GM21619 (cell line): ENCODE results near the gene NBPF1.
"Not testable (repeated sequence)": the region's sequence is repeated elsewhere in the genome, so short reads cannot be mapped to it uniquely, and the experiment has no call there.

Source experiments
- ATAC-seq: cut with Tn5 transposase; IDR thresholded peaks from one replicate; pipeline ENCODE4 v1.9.1; 2021; ENCODE audit not compliant: unreplicated experiment

Gene NBPF1

GRCh38 chr1:16613185-16614147 lies at the start of gene NBPF1:
NBPF1 (minus strand) TSS chr1:16613564.
- ATAC-seq, result peak; percentile 80

- ATAC-seq, result not testable (repeated sequence)
Observed at GRCh38 chr1:16658234-16658633, 44.9 kb upstream of the NBPF1 start.

GRCh38 chr1:16656981-16657683 lies 43.8 kb upstream of the NBPF1 start:
- ATAC-seq, result not testable (repeated sequence)

GRCh38 chr1:16656574-16656973 lies 43.2 kb upstream of the NBPF1 start:
- not testable (repeated sequence) for ATAC-seq

- not testable (repeated sequence) for ATAC-seq
Observed at GRCh38 chr1:16651560-16651959, 38.2 kb upstream of the NBPF1 start.

GRCh38 chr1:16649960-16650359 lies 36.6 kb upstream of the NBPF1 start:
- not testable (repeated sequence) for ATAC-seq

GRCh38 chr1:16649390-16649789 lies 36.0 kb upstream of the NBPF1 start:
- not testable (repeated sequence) for ATAC-seq

GRCh38 chr1:16648756-16649155 lies 35.4 kb upstream of the NBPF1 start:
- ATAC-seq, result not testable (repeated sequence)

- ATAC-seq, result not testable (repeated sequence)
Observed at GRCh38 chr1:16648250-16648649, 34.9 kb upstream of the NBPF1 start.

- ATAC-seq, result not testable (repeated sequence)
Observed at GRCh38 chr1:16647179-16648176, 34.1 kb upstream of the NBPF1 start.

GRCh38 chr1:16646716-16647115 lies 33.4 kb upstream of the NBPF1 start:
- not testable (repeated sequence) for ATAC-seq

GRCh38 chr1:16646061-16646664 lies 32.8 kb upstream of the NBPF1 start:
- not testable (repeated sequence) for ATAC-seq

- ATAC-seq, result not testable (repeated sequence)
Observed at GRCh38 chr1:16645271-16646060, 32.1 kb upstream of the NBPF1 start.

GRCh38 chr1:16644482-16645270 lies 31.3 kb upstream of the NBPF1 start:
- peak; percentile 80 for ATAC-seq

- ATAC-seq, result peak; percentile 28
Observed at GRCh38 chr1:16644193-16644481, 30.8 kb upstream of the NBPF1 start.

- not testable (repeated sequence) for ATAC-seq
Observed at GRCh38 chr1:16643476-16644192, 30.3 kb upstream of the NBPF1 start.

- not testable (repeated sequence) for ATAC-seq
Observed at GRCh38 chr1:16643001-16643411, 29.6 kb upstream of the NBPF1 start.
